HepG2 (cell line): Measurements from ENCODE around the gene CTCF. TPM values are rescaled to one million over a fixed set of nuclear protein-coding genes. Genes with fewer than 3 reads are reported as not detected.

Source experiments
- EEA1 ChIP-seq: sonication (generic); formaldehyde crosslinking; IDR thresholded peaks from 2 replicates; pipeline ENCODE4 v1.5.1; 2020; ENCODE audit warnings: mild to moderate bottlenecking, missing genetic modification reagents, borderline replicate concordance
- ETS1 ChIP-seq: sonication (generic); formaldehyde crosslinking; IDR thresholded peaks from 2 replicates; pipeline ENCODE4 v1.4.0; 2020; ENCODE audit warnings: missing genetic modification reagents
- HDAC1 ChIP-seq: sonication (generic); formaldehyde crosslinking; IDR thresholded peaks from 2 replicates; pipeline ENCODE4 v1.5.1; 2020; ENCODE audit warnings: mild to moderate bottlenecking, missing genetic modification reagents
- HNF4A ChIP-seq: sonication (generic); formaldehyde crosslinking; IDR thresholded peaks from 2 replicates; pipeline ENCODE4 v1.4.0; 2020; ENCODE audit warnings: missing genetic modification reagents
- MED8 ChIP-seq: sonication (generic); formaldehyde crosslinking; IDR thresholded peaks from 2 replicates; pipeline ENCODE4 v1.8.1; 2023; ENCODE audit warnings: mild to moderate bottlenecking, missing genetic modification reagents; ENCODE audit not compliant: insufficient replicate concordance
- MTERF4 ChIP-seq: sonication (generic); formaldehyde crosslinking; IDR thresholded peaks from 2 replicates; pipeline ENCODE4 v1.8.0; 2023; ENCODE audit warnings: mild to moderate bottlenecking, missing genetic modification reagents
- RCOR2 ChIP-seq: IDR thresholded peaks from 2 replicates; pipeline ENCODE4 v1.6.1; 2016; ENCODE audit warnings: missing biosample characterization, missing genetic modification reagents
- RELA ChIP-seq: sonication (generic); formaldehyde crosslinking; IDR thresholded peaks from 2 replicates; pipeline ENCODE4 v1.4.0; 2020; ENCODE audit warnings: missing genetic modification reagents
- SNAPC4 ChIP-seq: sonication (generic); formaldehyde crosslinking; IDR thresholded peaks from 2 replicates; pipeline ENCODE4 v1.4.0; 2020; ENCODE audit warnings: mild to moderate bottlenecking, missing genetic modification reagents
- THAP9 ChIP-seq: sonication (generic); formaldehyde crosslinking; IDR thresholded peaks from 2 replicates; pipeline ENCODE4; 2020; ENCODE audit warnings: missing genetic modification reagents, mild to moderate bottlenecking, borderline replicate concordance
- ZFP36 ChIP-seq: fragments of 150-350 bp; IDR thresholded peaks from 2 replicates; pipeline ENCODE4 v1.6.1; 2018; ENCODE audit warnings: borderline replicate concordance, low read length, low read depth; ENCODE audit not compliant: partially characterized antibody
- ZMAT5 ChIP-seq: sonication (generic); formaldehyde crosslinking; IDR thresholded peaks from 2 replicates; pipeline ENCODE4 v1.5.0; 2020; ENCODE audit warnings: mild to moderate bottlenecking, low read depth, missing genetic modification reagents, borderline replicate concordance
- ZNF275 ChIP-seq: sonication (generic); formaldehyde crosslinking; IDR thresholded peaks from 2 replicates; pipeline ENCODE4 v1.8.0; 2022; ENCODE audit warnings: missing genetic modification reagents, mild to moderate bottlenecking, inconsistent platforms, borderline replicate concordance
- ZNF512 ChIP-seq: sonication (generic); formaldehyde crosslinking; IDR thresholded peaks from 2 replicates; pipeline ENCODE4 v1.4.0; 2020; ENCODE audit warnings: mild to moderate bottlenecking, missing genetic modification reagents
- polyA plus RNA-seq, 8 experiments: library from polyadenylated mRNA; depleted of rRNA in 3 of 8; stranded (reverse) in 7 of 8; unstranded in 1 of 8; fragments of >200 nt; fragmentation: Illumina TruSeq in 4 of 8; extraction: Trizol in 4 of 8; gene quantifications; 2 replicates each; pipeline versions ENCODE4 v1.2.1 to v1.2.3, GENCODE V29; 2011 to 2016; ENCODE audit warnings: low read depth in 4 of 8, missing spikeins in 1 of 8, mixed read lengths in 1 of 8; ENCODE audit not compliant: insufficient read depth in 1 of 8
- total RNA-seq, 5 experiments: library from RNA; depleted of rRNA; stranded (reverse); fragments of >200 nt; fragmentation: Illumina TruSeq; extraction: Trizol; gene quantifications; 2 replicates each; pipeline ENCODE4 v1.2.3, GENCODE V29; 2016; ENCODE audit warnings: low read depth in 1 of 5

CTCF gene
- total and polyA plus RNA-seq, 2 of the 13 experiments (the other 11 are each of a cell fraction or from before 2014, with no cell fraction given), result 19.5 to 37.5 TPM

GRCh38 chr16:67668495-67669157, 106.3 kb downstream of the CTCF start (continued):
- TF ChIP-seq ZNF512 (CRISPR knock-in tag) (no peak), THAP9 (CRISPR knock-in tag) (no peak), RELA (CRISPR knock-in tag) (no peak), HDAC1 (CRISPR knock-in tag) (0 out of 2 replicates have a peak, but pooled peaks have one; percentile 10), MED8 (CRISPR knock-in tag) (no peak), ZMAT5 (CRISPR knock-in tag) (no peak), MTERF4 (CRISPR knock-in tag) (0 out of 2 replicates have a peak, but pooled peaks have one; percentile 14), HNF4A (CRISPR knock-in tag) (peak; percentile 52), RCOR2 (no peak), EEA1 (CRISPR knock-in tag) (0 out of 2 replicates have a peak, but pooled peaks have one; percentile 36), ZNF275 (CRISPR knock-in tag) (no peak), ETS1 (no peak), SNAPC4 (CRISPR knock-in tag) (no peak), ZFP36 (no peak)
